RWPE1 (cell line): ENCODE results near the gene UBE2H.

Source experiments
- CTCF ChIA-PET: fragments of 350-600 bp; sonication (Branson Sonifier 250); formaldehyde crosslinking; extraction: SDS; loops from one replicate; lab custom pipeline; 2021; lab: Yijun Ruan, JAX
- POLR2A ChIA-PET: fragments of 400-600 bp; formaldehyde crosslinking; extraction: SDS; loops from one replicate; lab custom pipeline; 2020; ENCODE audit warnings: antibody characterized with exemption; ENCODE audit not compliant: low non-redundant PET; lab: Yijun Ruan, JAX
- DNase-seq: peaks from one replicate; pipeline ENCODE4 v3.0.0; 2012; ENCODE audit warnings: low spot score
- H3K27ac ChIP-seq: fragments of 450-650 bp; 2 replicates; pipeline ENCODE4 v1.5.1; 2017
- TF ChIP-seq, protein P1 (sequence below): fragments of 450-650 bp; conservative IDR thresholded peaks from 2 replicates; pipeline ENCODE4 v1.5.1; 2017; ENCODE audit warnings: low read depth, mild to moderate bottlenecking

The UBE2H gene

GRCh38 chr7:129854401-129854800 is 98.4 kb downstream of the UBE2H start:
- CTCF ChIA-PET, result no interaction called here
- POLR2A ChIA-PET, result no interaction called here
- no peak for DNase-seq

DNA sequence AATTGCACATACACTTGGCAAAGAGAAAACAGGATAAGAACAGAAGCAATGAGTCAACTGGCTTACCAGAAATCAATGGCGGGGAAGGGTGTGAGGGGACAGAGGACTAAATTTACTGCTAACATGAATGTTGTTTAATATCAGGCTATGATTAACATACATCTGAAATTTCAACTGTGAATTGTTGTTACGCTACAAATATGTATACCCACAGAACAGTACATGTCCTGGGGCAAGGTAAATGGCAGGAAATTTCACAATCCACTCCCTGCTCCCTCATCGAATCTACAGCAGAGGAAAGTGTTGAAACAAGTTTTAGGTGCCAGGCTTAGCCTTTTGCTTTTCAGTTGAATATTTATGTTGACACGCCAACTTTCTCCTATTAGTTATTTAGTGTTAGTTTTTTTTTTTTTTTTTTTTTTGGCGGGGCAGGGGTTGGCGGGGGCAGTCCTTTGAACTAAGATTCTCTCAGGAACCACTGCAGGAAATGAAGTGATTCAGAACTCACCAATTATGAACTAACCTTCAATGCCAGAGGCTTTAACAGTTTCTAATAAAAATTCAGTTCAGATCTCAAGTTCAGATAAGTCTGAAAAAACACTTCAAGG is 99.0 kb downstream of the UBE2H start:
- DNase-seq, result peak; percentile 66
- TF ChIP-seq, protein P1, sequence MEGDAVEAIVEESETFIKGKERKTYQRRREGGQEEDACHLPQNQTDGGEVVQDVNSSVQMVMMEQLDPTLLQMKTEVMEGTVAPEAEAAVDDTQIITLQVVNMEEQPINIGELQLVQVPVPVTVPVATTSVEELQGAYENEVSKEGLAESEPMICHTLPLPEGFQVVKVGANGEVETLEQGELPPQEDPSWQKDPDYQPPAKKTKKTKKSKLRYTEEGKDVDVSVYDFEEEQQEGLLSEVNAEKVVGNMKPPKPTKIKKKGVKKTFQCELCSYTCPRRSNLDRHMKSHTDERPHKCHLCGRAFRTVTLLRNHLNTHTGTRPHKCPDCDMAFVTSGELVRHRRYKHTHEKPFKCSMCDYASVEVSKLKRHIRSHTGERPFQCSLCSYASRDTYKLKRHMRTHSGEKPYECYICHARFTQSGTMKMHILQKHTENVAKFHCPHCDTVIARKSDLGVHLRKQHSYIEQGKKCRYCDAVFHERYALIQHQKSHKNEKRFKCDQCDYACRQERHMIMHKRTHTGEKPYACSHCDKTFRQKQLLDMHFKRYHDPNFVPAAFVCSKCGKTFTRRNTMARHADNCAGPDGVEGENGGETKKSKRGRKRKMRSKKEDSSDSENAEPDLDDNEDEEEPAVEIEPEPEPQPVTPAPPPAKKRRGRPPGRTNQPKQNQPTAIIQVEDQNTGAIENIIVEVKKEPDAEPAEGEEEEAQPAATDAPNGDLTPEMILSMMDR, result no peak
- POLR2A ChIA-PET, result no interaction called here
- H3K27ac ChIP-seq, result no peak overlapping the region
- CTCF ChIA-PET, result no interaction called here

More at GRCh38 chr7:129854401-129854800, 98.4 kb downstream of the UBE2H start:
- TF ChIP-seq, protein P1, result no peak
- H3K27ac ChIP-seq, result no peak overlapping the region

DNA sequence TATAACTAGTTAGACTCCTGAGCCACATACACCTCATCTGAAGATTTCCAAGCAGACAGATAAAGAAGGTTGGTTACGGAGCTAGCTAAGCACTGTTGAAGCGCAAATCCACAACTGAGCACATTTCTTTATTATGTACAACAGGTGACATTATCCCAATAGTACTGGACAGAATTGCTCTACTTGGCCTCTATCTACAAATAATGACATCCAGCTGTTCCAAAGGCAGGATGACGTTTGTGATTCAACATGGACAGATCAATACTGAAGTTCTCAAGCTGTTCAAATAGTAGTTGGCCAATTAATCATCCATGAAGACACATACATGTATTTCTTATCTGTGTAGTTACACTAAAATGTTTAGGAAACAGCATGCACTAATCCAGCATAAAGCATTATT is 101.0 kb downstream of the UBE2H start:
- ChIA-PET POLR2A (no interaction called here), CTCF (no interaction called here)
- DNase-seq, result no peak
- H3K27ac ChIP-seq, result no peak overlapping the region; the same call in 1 of the 2 replicates
- TF ChIP-seq, protein P1, result no peak

- TF ChIP-seq, protein P1, result no peak
- POLR2A ChIA-PET, result no interaction called here
- no peak for DNase-seq
- CTCF ChIA-PET, result no interaction called here
- no peak overlapping the region for H3K27ac ChIP-seq
Measured at GRCh38 chr7:129851174-129851573, 101.6 kb downstream of the UBE2H start.

- ChIA-PET POLR2A (no interaction called here), CTCF (no interaction called here)
- no peak overlapping the region for H3K27ac ChIP-seq
- TF ChIP-seq, protein P1, result no peak
- DNase-seq, result no peak
Measured at GRCh38 chr7:129848436-129848835, 104.3 kb downstream of the UBE2H start.

DNA sequence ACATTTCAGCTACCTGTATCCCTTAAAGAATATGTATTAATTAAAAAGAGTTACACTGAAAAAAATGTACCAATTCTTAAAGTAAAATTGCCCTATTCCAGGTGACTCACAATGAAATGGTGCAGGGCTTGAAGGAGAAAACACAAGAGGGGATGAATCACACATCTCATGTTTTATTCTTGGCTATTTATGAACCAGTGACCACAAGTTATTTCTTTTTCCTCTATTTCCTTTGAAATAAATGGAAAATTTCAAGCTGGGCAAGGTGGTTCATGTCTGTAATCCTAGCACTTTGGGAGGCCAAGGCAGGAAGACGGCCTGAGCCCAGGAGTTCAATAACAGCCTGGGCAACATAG is 106.8 kb downstream of the UBE2H start:
- H3K27ac ChIP-seq, result peak overlapping the region; percentile 91
- ChIA-PET CTCF (no interaction called here), POLR2A (no interaction called here)
- TF ChIP-seq, protein P1, result no peak
- peak; percentile 66 for DNase-seq
